Astrocyte (in vitro differentiated cells and primary cell): Measurements from ENCODE around the gene CCDC63. TPM values are rescaled to one million over a fixed set of nuclear protein-coding genes. Genes with fewer than 3 reads are reported as not detected.

Experiments
- DNase-seq: peaks from one replicate; pipeline ENCODE4 v3.0.0-alpha.2; 2010; ENCODE audit warnings: low read depth
- FAIRE-seq: peaks from 2 replicates; lab custom pipeline; 2011; peaks lifted over from hg19 to GRCh38; lab: Jason Lieb, UNC
- H2AFZ ChIP-seq: 2 replicates; pipeline ENCODE4 v1.6.0; 2012; ENCODE audit warnings: low read depth, low read length, inconsistent platforms
- H3K27ac ChIP-seq: 2 replicates; pipeline ENCODE4 v1.5.1; 2011; ENCODE audit warnings: low read depth, low read length, inconsistent platforms
- H3K27me3 ChIP-seq: 2 replicates; pipeline ENCODE4 v1.6.0; 2011; ENCODE audit warnings: low read length, inconsistent platforms; ENCODE audit not compliant: insufficient read depth
- H3K36me3 ChIP-seq: 2 replicates; pipeline ENCODE4 v1.5.1; 2011; ENCODE audit warnings: low read length, inconsistent platforms; ENCODE audit not compliant: insufficient read depth
- H3K4me1 ChIP-seq: 2 replicates; pipeline ENCODE4 v1.5.1; 2011; ENCODE audit warnings: low read length, inconsistent platforms; ENCODE audit not compliant: insufficient read depth
- H3K4me2 ChIP-seq: 2 replicates; pipeline ENCODE4 v1.6.0; 2012; ENCODE audit warnings: low read length, inconsistent platforms
- H3K4me3 ChIP-seq: 2 replicates; pipeline ENCODE4 v1.5.1; 2011; ENCODE audit warnings: low read depth, mild to moderate bottlenecking, low read length, inconsistent platforms; ENCODE audit not compliant: insufficient read depth
- H3K79me2 ChIP-seq: 2 replicates; pipeline ENCODE4 v1.6.0; 2012; ENCODE audit warnings: mild to moderate bottlenecking, low read length, inconsistent platforms; ENCODE audit not compliant: insufficient read depth
- H3K9ac ChIP-seq: 2 replicates; pipeline ENCODE4 v1.6.0; 2012; ENCODE audit warnings: mild to moderate bottlenecking, low read length, inconsistent platforms
- H3K9me3 ChIP-seq: 2 replicates; pipeline ENCODE4 v1.5.1; 2012; ENCODE audit warnings: low read depth, mild to moderate bottlenecking, low read length, inconsistent platforms; ENCODE audit not compliant: insufficient read depth
- H4K20me1 ChIP-seq: 2 replicates; pipeline ENCODE4 v1.6.0; 2012; ENCODE audit warnings: low read length, inconsistent platforms; ENCODE audit not compliant: insufficient read depth
- H3K27ac Mint-ChIP-seq: one replicate; pipeline ENCODE4 v1.8.0; 2021; ENCODE audit warnings: mild to moderate bottlenecking, mixed read lengths; ENCODE audit not compliant: unreplicated experiment
- H3K27me3 Mint-ChIP-seq: one replicate; pipeline ENCODE4 v1.8.0; 2021; ENCODE audit warnings: low read depth, mixed read lengths; ENCODE audit not compliant: unreplicated experiment
- H3K36me3 Mint-ChIP-seq: one replicate; pipeline ENCODE4 v1.8.0; 2021; ENCODE audit warnings: low read depth, mixed read lengths; ENCODE audit not compliant: unreplicated experiment
- H3K4me1 Mint-ChIP-seq: one replicate; pipeline ENCODE4 v1.8.0; 2021; ENCODE audit warnings: low read depth, mixed read lengths; ENCODE audit not compliant: unreplicated experiment
- H3K4me3 Mint-ChIP-seq: one replicate; pipeline ENCODE4 v1.8.0; 2021; ENCODE audit warnings: mild to moderate bottlenecking, moderate library complexity, mixed read lengths; ENCODE audit not compliant: unreplicated experiment
- H3K9me3 Mint-ChIP-seq: one replicate; pipeline ENCODE4 v1.8.0; 2021; ENCODE audit warnings: mild to moderate bottlenecking, mixed read lengths; ENCODE audit not compliant: unreplicated experiment
- EZH2 ChIP-seq: IDR thresholded peaks from 2 replicates; pipeline ENCODE4 v1.6.1; 2012; ENCODE audit warnings: mild to moderate bottlenecking, low read length, inconsistent platforms; ENCODE audit not compliant: insufficient read depth
- total RNA-seq: library from RNA; stranded (reverse); gene quantifications from 2 replicates; pipeline ENCODE4 v1.2.1, GENCODE V29; 2021
- TF ChIP-seq, protein P1 (sequence below): IDR thresholded peaks from 2 replicates; pipeline ENCODE4 v1.5.1; 2011; ENCODE audit warnings: low read depth, mild to moderate bottlenecking, inconsistent platforms, low read length, moderate library complexity; ENCODE audit not compliant: insufficient read depth

Gene CCDC63
- total RNA-seq, 1 donor from 2014 or later, result 0.30 TPM

DNA sequence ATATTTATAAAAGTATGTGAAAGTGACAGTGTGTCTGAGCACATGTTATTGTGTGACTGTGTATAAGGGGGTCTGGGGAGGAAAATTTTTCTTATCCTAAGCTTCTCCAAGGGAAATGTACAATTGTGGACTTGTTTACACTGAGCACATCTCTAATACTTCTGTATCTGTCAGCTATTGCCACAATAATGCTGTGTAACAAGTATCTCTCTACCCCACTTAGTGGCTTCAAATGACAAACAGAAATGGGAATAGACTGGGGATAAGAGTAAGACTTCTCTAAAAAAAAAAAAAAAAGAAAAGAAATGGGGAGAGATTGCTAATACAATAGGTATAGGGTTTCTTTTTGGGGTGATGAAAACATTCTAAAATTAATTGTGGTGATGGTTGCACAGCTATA lies 44.3 kb upstream of the CCDC63 start:
- H3K27me3 Mint-ChIP-seq, result peaks cover 17% of the 10 kb centered on the region
- H3K27ac Mint-ChIP-seq, result no peak overlapping the region
- no peak for TF ChIP-seq EZH2
- TF ChIP-seq, protein P1, sequence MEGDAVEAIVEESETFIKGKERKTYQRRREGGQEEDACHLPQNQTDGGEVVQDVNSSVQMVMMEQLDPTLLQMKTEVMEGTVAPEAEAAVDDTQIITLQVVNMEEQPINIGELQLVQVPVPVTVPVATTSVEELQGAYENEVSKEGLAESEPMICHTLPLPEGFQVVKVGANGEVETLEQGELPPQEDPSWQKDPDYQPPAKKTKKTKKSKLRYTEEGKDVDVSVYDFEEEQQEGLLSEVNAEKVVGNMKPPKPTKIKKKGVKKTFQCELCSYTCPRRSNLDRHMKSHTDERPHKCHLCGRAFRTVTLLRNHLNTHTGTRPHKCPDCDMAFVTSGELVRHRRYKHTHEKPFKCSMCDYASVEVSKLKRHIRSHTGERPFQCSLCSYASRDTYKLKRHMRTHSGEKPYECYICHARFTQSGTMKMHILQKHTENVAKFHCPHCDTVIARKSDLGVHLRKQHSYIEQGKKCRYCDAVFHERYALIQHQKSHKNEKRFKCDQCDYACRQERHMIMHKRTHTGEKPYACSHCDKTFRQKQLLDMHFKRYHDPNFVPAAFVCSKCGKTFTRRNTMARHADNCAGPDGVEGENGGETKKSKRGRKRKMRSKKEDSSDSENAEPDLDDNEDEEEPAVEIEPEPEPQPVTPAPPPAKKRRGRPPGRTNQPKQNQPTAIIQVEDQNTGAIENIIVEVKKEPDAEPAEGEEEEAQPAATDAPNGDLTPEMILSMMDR, result no peak

DNA sequence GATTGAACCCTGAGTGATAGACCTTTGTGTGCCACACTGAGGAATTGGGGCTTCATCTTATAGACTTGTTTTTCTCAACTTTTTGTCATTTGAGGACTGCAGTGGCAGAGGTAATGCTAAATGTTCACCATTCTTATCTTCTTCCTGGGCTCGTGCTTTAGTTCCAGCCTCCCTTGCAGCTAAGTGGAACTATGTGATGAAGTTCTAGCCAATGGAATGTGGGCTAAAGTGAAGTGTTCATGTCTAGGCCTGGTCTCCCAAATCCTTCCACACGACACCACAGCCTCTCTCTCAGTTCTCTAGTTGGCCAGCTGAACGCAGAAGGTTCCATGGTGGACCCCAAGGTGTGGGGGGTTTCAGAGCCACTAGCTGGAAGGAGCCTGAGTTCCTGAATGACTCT lies 42.4 kb upstream of the CCDC63 start:
- H3K27me3 Mint-ChIP-seq, result peaks cover 14% of the 10 kb centered on the region
- DNase-seq (no peak), FAIRE-seq (no peak)
- TF ChIP-seq, protein P1, result no peak
- no peak for TF ChIP-seq EZH2
- H3K27ac ChIP-seq, result no peak overlapping the region
- H3K4me3 ChIP-seq, result no peak overlapping the region
- no peak overlapping the region for H3K4me2 ChIP-seq
- no peak overlapping the region for H3K4me3 Mint-ChIP-seq
- no peaks in the 10 kb centered on the region for H3K4me1 ChIP-seq
- H3K4me1 Mint-ChIP-seq, result no peaks in the 10 kb centered on the region
- H2AFZ ChIP-seq, result no peak overlapping the region
- H3K79me2 ChIP-seq, result no peaks in the 10 kb centered on the region
- no peaks in the 10 kb centered on the region for H4K20me1 ChIP-seq
- H3K36me3 Mint-ChIP-seq, result no peaks in the 10 kb centered on the region
- H3K36me3 ChIP-seq, result no peaks in the 10 kb centered on the region
- peaks cover 24% of the 10 kb centered on the region for H3K9me3 Mint-ChIP-seq
- H3K27ac Mint-ChIP-seq, result no peak overlapping the region
- no peak overlapping the region for H3K9ac ChIP-seq
- no peaks in the 10 kb centered on the region for H3K27me3 ChIP-seq
- H3K9me3 ChIP-seq, result peaks cover 9% of the 10 kb centered on the region

More for the DNA sequence above, 44.3 kb upstream of the CCDC63 start:
- H3K36me3 Mint-ChIP-seq, result no peaks in the 10 kb centered on the region
- Histone ChIP-seq H3K9ac (no peak overlapping the region), H3K9me3 (peaks cover 9% of the 10 kb centered on the region), H3K79me2 (no peaks in the 10 kb centered on the region), H4K20me1 (no peaks in the 10 kb centered on the region), H3K27me3 (no peaks in the 10 kb centered on the region), H3K4me3 (no peak overlapping the region), H3K27ac (no peak overlapping the region), H3K4me1 (no peaks in the 10 kb centered on the region), H2AFZ (no peak overlapping the region), H3K4me2 (no peak overlapping the region), H3K36me3 (no peaks in the 10 kb centered on the region)
- H3K4me1 Mint-ChIP-seq, result peaks cover 4% of the 10 kb centered on the region
- H3K9me3 Mint-ChIP-seq, result peaks cover 30% of the 10 kb centered on the region
- FAIRE-seq (no peak), DNase-seq (no peak)
- no peak overlapping the region for H3K4me3 Mint-ChIP-seq

DNA sequence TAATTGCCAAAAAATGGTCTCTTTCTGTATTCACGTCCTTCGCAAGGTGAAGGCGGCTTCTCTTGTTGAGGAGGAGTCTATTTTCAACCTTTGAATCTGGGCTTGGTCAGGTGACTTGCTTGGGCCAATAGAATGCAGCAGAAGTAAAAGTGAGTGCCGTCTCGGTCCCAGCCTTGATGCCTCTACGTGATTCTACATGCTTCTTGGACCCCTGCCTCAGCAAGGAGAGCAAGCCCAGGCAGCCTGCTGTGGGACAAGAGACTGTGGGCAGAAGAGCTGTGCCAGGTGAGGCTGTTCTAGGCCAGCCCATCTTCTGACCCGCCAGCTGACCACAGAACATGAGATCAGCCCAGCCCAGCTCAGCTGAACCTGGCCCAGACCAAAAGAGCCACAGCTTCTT lies 39.1 kb upstream of the CCDC63 start:
- H3K36me3 ChIP-seq, result no peaks in the 10 kb centered on the region

More for the DNA sequence above, 39.1 kb upstream of the CCDC63 start:
- Mint-ChIP-seq H3K9me3 (peaks cover 13% of the 10 kb centered on the region), H3K27me3 (peaks cover 14% of the 10 kb centered on the region), H3K4me3 (no peak overlapping the region), H3K4me1 (no peaks in the 10 kb centered on the region), H3K27ac (no peak overlapping the region), H3K36me3 (peaks cover 2% of the 10 kb centered on the region)
- Histone ChIP-seq H3K4me2 (no peak overlapping the region), H3K9ac (no peak overlapping the region), H3K79me2 (no peaks in the 10 kb centered on the region), H3K27ac (no peak overlapping the region), H3K27me3 (peaks cover 7% of the 10 kb centered on the region), H3K4me3 (no peak overlapping the region), H2AFZ (no peak overlapping the region), H4K20me1 (no peaks in the 10 kb centered on the region), H3K4me1 (no peaks in the 10 kb centered on the region), H3K9me3 (peaks cover 5% of the 10 kb centered on the region)
- no peak for DNase-seq
- no peak for FAIRE-seq
- TF ChIP-seq EZH2, result no peak
- TF ChIP-seq, protein P1, result no peak
